ENCODE results near the gene FRS3.

GRCh38 chr6:41763470-41763869 is 16.2 kb downstream of the FRS3 start:
- TF ChIP-seq, protein P1, sequence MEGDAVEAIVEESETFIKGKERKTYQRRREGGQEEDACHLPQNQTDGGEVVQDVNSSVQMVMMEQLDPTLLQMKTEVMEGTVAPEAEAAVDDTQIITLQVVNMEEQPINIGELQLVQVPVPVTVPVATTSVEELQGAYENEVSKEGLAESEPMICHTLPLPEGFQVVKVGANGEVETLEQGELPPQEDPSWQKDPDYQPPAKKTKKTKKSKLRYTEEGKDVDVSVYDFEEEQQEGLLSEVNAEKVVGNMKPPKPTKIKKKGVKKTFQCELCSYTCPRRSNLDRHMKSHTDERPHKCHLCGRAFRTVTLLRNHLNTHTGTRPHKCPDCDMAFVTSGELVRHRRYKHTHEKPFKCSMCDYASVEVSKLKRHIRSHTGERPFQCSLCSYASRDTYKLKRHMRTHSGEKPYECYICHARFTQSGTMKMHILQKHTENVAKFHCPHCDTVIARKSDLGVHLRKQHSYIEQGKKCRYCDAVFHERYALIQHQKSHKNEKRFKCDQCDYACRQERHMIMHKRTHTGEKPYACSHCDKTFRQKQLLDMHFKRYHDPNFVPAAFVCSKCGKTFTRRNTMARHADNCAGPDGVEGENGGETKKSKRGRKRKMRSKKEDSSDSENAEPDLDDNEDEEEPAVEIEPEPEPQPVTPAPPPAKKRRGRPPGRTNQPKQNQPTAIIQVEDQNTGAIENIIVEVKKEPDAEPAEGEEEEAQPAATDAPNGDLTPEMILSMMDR (conservative IDR thresholded peaks at IDR 0.05; ENCODE audit: low read length): no peak
- TF ChIP-seq EZH2phosphoT487 (IDR thresholded peaks at IDR 0.05; ENCODE audit: borderline replicate concordance): no peak
